PFSK-1 (cell line): ENCODE data around the gene SLC15A2.

Experiments
- FOXP2 ChIP-seq: optimal IDR thresholded peaks from 2 replicates; pipeline ENCODE3; 2011; ENCODE audit warnings: borderline replicate concordance, control low read depth, inconsistent platforms; ENCODE audit not compliant: insufficient read depth; ENCODE audit errors: extremely low read length, extremely low read depth
- POLR2AphosphoS5 ChIP-seq: IDR thresholded peaks from 2 replicates; pipeline ENCODE4 v1.6.1; 2012; ENCODE audit warnings: low read depth, mild to moderate bottlenecking, control low read depth, low read length, moderate library complexity
- SIN3A ChIP-seq: IDR thresholded peaks from 2 replicates; pipeline ENCODE4 v1.6.1; 2012; ENCODE audit warnings: mild to moderate bottlenecking, low read length, moderate library complexity, borderline replicate concordance; ENCODE audit not compliant: insufficient read depth
- TAF1 ChIP-seq: IDR thresholded peaks from 2 replicates; pipeline ENCODE4 v1.6.1; 2012; ENCODE audit warnings: low read length, control low read depth, borderline replicate concordance; ENCODE audit not compliant: insufficient read depth
- TF ChIP-seq, protein P1 (sequence below), 2 experiments: IDR thresholded peaks; 2 replicates each; pipeline versions ENCODE4 v1.6.1 to v1.8.0; 2011 to 2012; ENCODE audit warnings: low read depth in 2 of 2, low read length in 2 of 2, control low read depth in 1 of 2, inconsistent platforms in 1 of 2, mild to moderate bottlenecking in 1 of 2, moderate library complexity in 1 of 2; ENCODE audit not compliant: insufficient read depth in 1 of 2

SLC15A2 gene

DNA sequence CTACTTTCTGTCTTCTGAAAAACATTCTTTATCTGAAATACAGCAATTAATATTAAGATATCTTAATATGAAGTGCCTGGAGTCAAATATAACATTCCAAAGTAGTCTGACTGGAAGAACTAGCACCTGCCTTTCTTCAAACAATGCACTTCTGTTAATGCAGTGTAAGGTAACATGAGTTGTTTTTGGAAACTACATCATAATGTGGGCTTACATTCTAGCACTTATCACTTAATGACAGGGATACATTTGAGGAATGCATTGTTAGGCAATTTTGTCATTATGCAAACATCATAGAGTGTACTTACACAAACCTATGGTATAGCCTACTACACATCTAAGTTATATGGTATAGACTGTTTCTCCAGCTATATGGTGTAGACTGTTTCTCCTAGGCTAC lies 49.2 kb downstream of the SLC15A2 start:
- TF ChIP-seq, protein P1, sequence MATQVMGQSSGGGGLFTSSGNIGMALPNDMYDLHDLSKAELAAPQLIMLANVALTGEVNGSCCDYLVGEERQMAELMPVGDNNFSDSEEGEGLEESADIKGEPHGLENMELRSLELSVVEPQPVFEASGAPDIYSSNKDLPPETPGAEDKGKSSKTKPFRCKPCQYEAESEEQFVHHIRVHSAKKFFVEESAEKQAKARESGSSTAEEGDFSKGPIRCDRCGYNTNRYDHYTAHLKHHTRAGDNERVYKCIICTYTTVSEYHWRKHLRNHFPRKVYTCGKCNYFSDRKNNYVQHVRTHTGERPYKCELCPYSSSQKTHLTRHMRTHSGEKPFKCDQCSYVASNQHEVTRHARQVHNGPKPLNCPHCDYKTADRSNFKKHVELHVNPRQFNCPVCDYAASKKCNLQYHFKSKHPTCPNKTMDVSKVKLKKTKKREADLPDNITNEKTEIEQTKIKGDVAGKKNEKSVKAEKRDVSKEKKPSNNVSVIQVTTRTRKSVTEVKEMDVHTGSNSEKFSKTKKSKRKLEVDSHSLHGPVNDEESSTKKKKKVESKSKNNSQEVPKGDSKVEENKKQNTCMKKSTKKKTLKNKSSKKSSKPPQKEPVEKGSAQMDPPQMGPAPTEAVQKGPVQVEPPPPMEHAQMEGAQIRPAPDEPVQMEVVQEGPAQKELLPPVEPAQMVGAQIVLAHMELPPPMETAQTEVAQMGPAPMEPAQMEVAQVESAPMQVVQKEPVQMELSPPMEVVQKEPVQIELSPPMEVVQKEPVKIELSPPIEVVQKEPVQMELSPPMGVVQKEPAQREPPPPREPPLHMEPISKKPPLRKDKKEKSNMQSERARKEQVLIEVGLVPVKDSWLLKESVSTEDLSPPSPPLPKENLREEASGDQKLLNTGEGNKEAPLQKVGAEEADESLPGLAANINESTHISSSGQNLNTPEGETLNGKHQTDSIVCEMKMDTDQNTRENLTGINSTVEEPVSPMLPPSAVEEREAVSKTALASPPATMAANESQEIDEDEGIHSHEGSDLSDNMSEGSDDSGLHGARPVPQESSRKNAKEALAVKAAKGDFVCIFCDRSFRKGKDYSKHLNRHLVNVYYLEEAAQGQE (IDR thresholded peaks at IDR 0.05; ENCODE audit: insufficient read depth in 1 of 2, low read depth in 2 of 2, low read length in 2 of 2): no peak
- TF ChIP-seq SIN3A: no peak
- no peak for TF ChIP-seq FOXP2
- no peak for TF ChIP-seq POLR2AphosphoS5
- no peak for TF ChIP-seq TAF1

DNA sequence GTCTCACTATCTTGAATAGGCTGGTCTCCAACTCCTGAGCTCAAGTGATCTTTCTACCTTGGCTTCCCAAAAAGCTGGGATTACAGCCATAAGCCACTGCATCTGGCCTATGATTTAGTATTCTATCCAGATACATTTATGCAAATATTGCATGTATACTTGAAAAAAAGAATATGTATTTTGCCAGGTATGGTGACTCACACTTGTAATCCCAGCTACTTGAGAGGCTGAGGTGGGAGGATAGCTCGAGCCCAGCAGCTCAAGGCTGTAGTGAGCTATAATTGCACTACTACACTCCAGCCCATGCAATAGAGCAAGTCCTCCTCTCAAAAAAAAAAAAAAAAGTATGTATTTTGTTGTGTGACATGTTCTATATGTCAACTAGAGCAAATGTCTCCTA lies 54.4 kb downstream of the SLC15A2 start:
- TF ChIP-seq TAF1 (no peak), POLR2AphosphoS5 (no peak), SIN3A (no peak), FOXP2 (no peak)
- TF ChIP-seq, protein P1 (IDR thresholded peaks at IDR 0.05; ENCODE audit: insufficient read depth in 1 of 2, low read depth in 2 of 2, low read length in 2 of 2): no peak

DNA sequence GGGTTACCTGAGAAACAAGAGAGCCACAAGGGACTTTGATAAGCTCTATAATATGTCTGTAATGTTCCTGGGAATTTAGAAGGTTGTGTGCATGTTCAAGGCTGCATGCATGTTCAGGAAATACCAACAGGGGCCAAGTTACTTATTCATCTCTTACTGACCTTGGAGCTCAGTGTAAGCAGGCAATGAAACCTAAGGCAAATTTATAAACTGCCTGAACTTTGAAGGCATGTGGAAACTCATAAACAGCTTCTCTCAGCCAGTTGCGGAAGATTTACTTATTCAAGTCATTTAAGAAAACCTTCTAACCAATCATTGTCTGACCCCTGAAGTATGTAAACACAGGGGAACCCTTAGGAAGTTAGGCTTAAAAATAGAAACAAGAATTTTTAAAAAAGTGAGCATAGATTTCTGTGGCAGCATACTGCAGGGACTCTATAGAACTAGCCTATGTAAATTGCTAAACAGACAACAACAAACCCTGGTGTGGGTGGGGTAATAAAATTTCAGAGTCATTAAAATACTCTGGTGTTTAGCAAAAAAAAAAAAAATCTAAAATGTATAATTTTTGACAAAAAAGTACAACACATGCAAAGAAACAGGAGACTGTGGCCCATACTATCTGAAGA lies 57.2 kb downstream of the SLC15A2 start:
- no peak for TF ChIP-seq TAF1
- TF ChIP-seq POLR2AphosphoS5: no peak
- TF ChIP-seq, protein P1 (IDR thresholded peaks at IDR 0.05; ENCODE audit: insufficient read depth in 1 of 2, low read depth in 2 of 2, low read length in 2 of 2): no peak
- TF ChIP-seq FOXP2: no peak
- TF ChIP-seq SIN3A: no peak

DNA sequence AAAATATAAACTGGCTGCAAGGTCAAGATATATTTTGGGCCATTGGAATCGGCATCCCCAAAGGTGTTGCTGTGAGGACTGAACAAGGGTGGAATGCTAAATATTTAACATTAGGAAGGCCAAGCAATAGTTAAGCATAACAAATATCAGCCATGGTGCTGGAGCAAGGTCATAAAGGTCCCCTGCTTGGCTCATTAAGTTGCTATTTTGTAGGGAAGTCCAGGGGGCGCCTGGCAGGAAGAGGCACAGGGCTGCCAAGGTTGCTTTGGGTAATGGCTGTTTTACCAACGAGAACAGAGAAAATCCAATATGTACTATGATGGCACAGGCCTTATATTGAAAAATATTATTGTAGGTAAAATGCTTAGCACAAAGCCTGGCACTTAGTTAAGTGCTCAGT lies 62.2 kb downstream of the SLC15A2 start:
- TF ChIP-seq, protein P1 (IDR thresholded peaks at IDR 0.05; ENCODE audit: insufficient read depth in 1 of 2, low read depth in 2 of 2, low read length in 2 of 2): no peak
- TF ChIP-seq TAF1 (no peak), SIN3A (no peak), FOXP2 (no peak), POLR2AphosphoS5 (no peak)
